Measurements from ENCODE around the gene PTPRA. TPM values are rescaled to one million over a fixed set of nuclear protein-coding genes. Genes with fewer than 3 reads are reported as not detected.

Gene PTPRA
- total and polyA plus RNA-seq, 10 of the 15 experiments (the other 5 are each of a cell fraction or from before 2014, with no cell fraction given), result 3.9 to 62.1 (median 34.6) TPM

DNA sequence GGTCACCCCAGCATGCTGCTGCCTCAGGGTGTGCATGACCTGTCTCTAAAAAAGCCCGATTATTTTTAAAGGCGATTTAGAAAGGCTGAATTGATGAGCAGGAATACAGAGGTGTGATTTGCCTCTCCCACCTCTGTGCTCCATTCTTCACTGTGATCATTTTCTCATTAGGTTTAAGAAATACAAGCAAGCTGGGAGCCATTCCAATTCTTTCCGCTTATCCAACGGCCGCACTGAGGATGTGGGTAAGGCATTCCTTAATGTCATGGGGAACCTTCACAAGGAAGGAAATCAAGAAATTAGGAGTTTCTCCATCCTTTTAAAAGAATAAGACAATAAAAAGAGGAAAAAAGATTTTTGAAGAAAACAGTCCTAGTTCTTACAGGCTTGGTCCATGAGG, 114.6 kb downstream of the PTPRA start:
- Histone ChIP-seq H3K79me2 (ENCODE audit: control insufficient read depth, insufficient read depth, low read length) (no peaks in the 10 kb centered on the region; the same call in 1 of the 2 replicates), H3K4me1 (ENCODE audit: control insufficient read depth, insufficient read depth, low read length) (peaks cover 14% of the 10 kb centered on the region), H2AFZ (ENCODE audit: control insufficient read depth, low read depth, low read length) (no peak overlapping the region), H3K9ac (ENCODE audit: control insufficient read depth, insufficient read depth, low read length) (no peak overlapping the region), H4K20me1 (ENCODE audit: control insufficient read depth, insufficient read depth) (no peaks in the 10 kb centered on the region), H3K27me3 (replicated peaks in 1 of 2; ENCODE audit: control insufficient read depth in 2 of 2, insufficient read depth in 2 of 2, low read length in 1 of 2) (no peaks in the 10 kb centered on the region), H3K4me2 (ENCODE audit: control insufficient read depth, insufficient read depth) (no peak overlapping the region), H3K9me3 (replicated peaks; ENCODE audit: control insufficient read depth, insufficient read depth, low read length) (no peaks in the 10 kb centered on the region), H3K27ac (ENCODE audit: control insufficient read depth, insufficient read depth) (no peak overlapping the region), H3K36me3 (ENCODE audit: control insufficient read depth in 2 of 2, insufficient read depth in 2 of 2, low read length in 1 of 2) (peaks cover 14 to 36% of the 10 kb centered on the region in 2 experiments), H3K4me3 (no peak overlapping the region)
- DNase-seq (ENCODE audit: low read depth, low spot score) (no peak), ATAC-seq (no peak), FAIRE-seq (no peak)
- ChIA-PET SMC1A (ENCODE audit: uncharacterized antibody, unreplicated experiment) (no interaction called here), RAD21 (ENCODE audit: unreplicated experiment) (no interaction called here), CTCF (interaction anchor here (0.7 kb wide), 1 partner anchor 13 kb away, joined by 4 read pairs; no protein-coding TSS in a partner anchor), POLR2A (no interaction called here)
- no TSS peak for BruUV-seq (replicated peaks)
- in situ Hi-C loops (cut with MboI), result no loop called here
- intact Hi-C loops (cut with micrococcal nuclease; ENCODE audit: unreplicated experiment), result no loop called here
- TF ChIP-seq ASH2L (IDR thresholded peaks at IDR 0.05; ENCODE audit: borderline replicate concordance, low read depth), result no peak
- no peak for TF ChIP-seq NFYB (IDR thresholded peaks at IDR 0.05; ENCODE audit: insufficient read depth, low read depth, low read length)
- WGBS (ENCODE audit: insufficient coverage, insufficient replicate concordance, low lambda C conversion rate, missing lambda C conversion rate), result 100% methylated on average over 5 of the region's 5 CpGs

DNA sequence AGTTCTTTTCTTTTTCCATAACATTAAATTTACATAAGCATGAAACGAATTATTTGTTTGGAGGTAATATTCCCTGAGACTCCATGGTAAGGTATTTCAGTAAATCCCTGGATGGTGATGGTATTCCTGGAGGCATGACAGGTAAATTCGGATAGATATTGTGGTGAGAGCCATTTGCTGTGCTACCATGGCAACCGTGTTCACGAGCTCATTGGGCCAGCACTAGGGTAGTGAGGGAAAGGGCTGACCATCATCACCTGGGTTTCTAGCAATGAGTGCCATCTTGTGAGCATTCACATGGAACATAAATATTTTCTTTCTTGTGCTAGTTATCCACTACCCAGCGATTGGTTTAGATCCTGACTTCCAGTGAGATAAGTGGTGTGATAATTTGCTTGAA, 118.3 kb downstream of the PTPRA start:
- ChIA-PET POLR2A (no interaction called here), CTCF (interaction anchor here (1.7 kb wide), 1 partner anchor 9 kb away, joined by 4 read pairs; no protein-coding TSS in a partner anchor), SMC1A (ENCODE audit: uncharacterized antibody, unreplicated experiment) (no interaction called here), RAD21 (ENCODE audit: unreplicated experiment) (no interaction called here)
- 98% methylated on average over 5 of the region's 5 CpGs for WGBS (ENCODE audit: insufficient coverage, insufficient replicate concordance, low lambda C conversion rate, missing lambda C conversion rate)
- in situ Hi-C loops (cut with MboI) (no loop called here), intact Hi-C loops (cut with micrococcal nuclease; ENCODE audit: unreplicated experiment) (no loop called here)
- BruUV-seq (replicated peaks), result no TSS peak
- Histone ChIP-seq H3K4me2 (ENCODE audit: control insufficient read depth, insufficient read depth) (no peak overlapping the region), H2AFZ (ENCODE audit: control insufficient read depth, low read depth, low read length) (no peak overlapping the region), H3K4me1 (ENCODE audit: control insufficient read depth, insufficient read depth, low read length) (no peaks in the 10 kb centered on the region), H3K27me3 (replicated peaks in 1 of 2; ENCODE audit: control insufficient read depth in 2 of 2, insufficient read depth in 2 of 2, low read length in 1 of 2) (no peaks in the 10 kb centered on the region), H3K9ac (ENCODE audit: control insufficient read depth, insufficient read depth, low read length) (no peak overlapping the region), H3K9me3 (replicated peaks; ENCODE audit: control insufficient read depth, insufficient read depth, low read length) (no peaks in the 10 kb centered on the region), H4K20me1 (ENCODE audit: control insufficient read depth, insufficient read depth) (no peaks in the 10 kb centered on the region), H3K79me2 (ENCODE audit: control insufficient read depth, insufficient read depth, low read length) (no peaks in the 10 kb centered on the region), H3K36me3 (ENCODE audit: control insufficient read depth in 2 of 2, insufficient read depth in 2 of 2, low read length in 1 of 2) (peaks cover 10 to 34% of the 10 kb centered on the region in 2 experiments), H3K4me3 (no peak overlapping the region), H3K27ac (ENCODE audit: control insufficient read depth, insufficient read depth) (no peak overlapping the region)
- DNase-seq (ENCODE audit: low read depth, low spot score) (no peak), FAIRE-seq (peak; percentile 65), ATAC-seq (no peak)
- TF ChIP-seq IRF4 (IDR thresholded peaks at IDR 0.05; ENCODE audit: low read depth, low read length) (no peak), GABPA (IDR thresholded peaks at IDR 0.05; ENCODE audit: low read depth) (no peak), EGR1 (IDR thresholded peaks at IDR 0.05; ENCODE audit: borderline replicate concordance in 1 of 2, low read depth in 2 of 2, low read length in 2 of 2) (no peak), MYC (IDR thresholded peaks at IDR 0.05; ENCODE audit: insufficient read depth, insufficient read length, insufficient replicate concordance, low read length, severe bottlenecking) (no peak), MYB (IDR thresholded peaks at IDR 0.05; ENCODE audit: borderline replicate concordance, low read depth, low read length) (no peak), SUPT20H (IDR thresholded peaks at IDR 0.05; ENCODE audit: borderline replicate concordance, control insufficient read depth, low read depth, low read length) (no peak), HDAC6 (IDR thresholded peaks at IDR 0.05; ENCODE audit: unreplicated experiment) (no peak), ZSCAN29 (IDR thresholded peaks at IDR 0.05) (no peak), BHLHE40 (IDR thresholded peaks at IDR 0.05; ENCODE audit: borderline replicate concordance in 1 of 2, low read depth in 2 of 2, low read length in 1 of 2) (no peak), CHD4 (IDR thresholded peaks at IDR 0.05) (no peak)
- TF ChIP-seq, protein P1, sequence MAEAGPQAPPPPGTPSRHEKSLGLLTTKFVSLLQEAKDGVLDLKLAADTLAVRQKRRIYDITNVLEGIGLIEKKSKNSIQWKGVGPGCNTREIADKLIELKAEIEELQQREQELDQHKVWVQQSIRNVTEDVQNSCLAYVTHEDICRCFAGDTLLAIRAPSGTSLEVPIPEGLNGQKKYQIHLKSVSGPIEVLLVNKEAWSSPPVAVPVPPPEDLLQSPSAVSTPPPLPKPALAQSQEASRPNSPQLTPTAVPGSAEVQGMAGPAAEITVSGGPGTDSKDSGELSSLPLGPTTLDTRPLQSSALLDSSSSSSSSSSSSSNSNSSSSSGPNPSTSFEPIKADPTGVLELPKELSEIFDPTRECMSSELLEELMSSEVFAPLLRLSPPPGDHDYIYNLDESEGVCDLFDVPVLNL (IDR thresholded peaks at IDR 0.05; ENCODE audit: low read depth, low read length), result no peak
- TF ChIP-seq, protein P2, sequence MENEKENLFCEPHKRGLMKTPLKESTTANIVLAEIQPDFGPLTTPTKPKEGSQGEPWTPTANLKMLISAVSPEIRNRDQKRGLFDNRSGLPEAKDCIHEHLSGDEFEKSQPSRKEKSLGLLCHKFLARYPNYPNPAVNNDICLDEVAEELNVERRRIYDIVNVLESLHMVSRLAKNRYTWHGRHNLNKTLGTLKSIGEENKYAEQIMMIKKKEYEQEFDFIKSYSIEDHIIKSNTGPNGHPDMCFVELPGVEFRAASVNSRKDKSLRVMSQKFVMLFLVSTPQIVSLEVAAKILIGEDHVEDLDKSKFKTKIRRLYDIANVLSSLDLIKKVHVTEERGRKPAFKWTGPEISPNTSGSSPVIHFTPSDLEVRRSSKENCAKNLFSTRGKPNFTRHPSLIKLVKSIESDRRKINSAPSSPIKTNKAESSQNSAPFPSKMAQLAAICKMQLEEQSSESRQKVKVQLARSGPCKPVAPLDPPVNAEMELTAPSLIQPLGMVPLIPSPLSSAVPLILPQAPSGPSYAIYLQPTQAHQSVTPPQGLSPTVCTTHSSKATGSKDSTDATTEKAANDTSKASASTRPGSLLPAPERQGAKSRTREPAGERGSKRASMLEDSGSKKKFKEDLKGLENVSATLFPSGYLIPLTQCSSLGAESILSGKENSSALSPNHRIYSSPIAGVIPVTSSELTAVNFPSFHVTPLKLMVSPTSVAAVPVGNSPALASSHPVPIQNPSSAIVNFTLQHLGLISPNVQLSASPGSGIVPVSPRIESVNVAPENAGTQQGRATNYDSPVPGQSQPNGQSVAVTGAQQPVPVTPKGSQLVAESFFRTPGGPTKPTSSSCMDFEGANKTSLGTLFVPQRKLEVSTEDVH (IDR thresholded peaks at IDR 0.05; ENCODE audit: low read depth, partially characterized antibody), result no peak
